HG02798 (cell line): Measurements from ENCODE around the gene HUWE1.
"Not testable (repeated sequence)": the region's sequence is repeated elsewhere in the genome, so short reads cannot be mapped to it uniquely, and the experiment has no call there.

Source experiments
- ATAC-seq: cut with Tn5 transposase; IDR thresholded peaks from one replicate; pipeline ENCODE4 v1.9.1; 2021; ENCODE audit warnings: mild to moderate bottlenecking; ENCODE audit not compliant: unreplicated experiment, poor library complexity

HUWE1 gene

GRCh38 chrX:53550756-53551463 is 135.6 kb downstream of the HUWE1 start:
- ATAC-seq = no peak

- no peak for ATAC-seq
These were observed 138.9 kb downstream of the HUWE1 start for GRCh38 chrX:53547668-53548067.

GRCh38 chrX:53544936-53545335 is 141.6 kb downstream of the HUWE1 start:
- ATAC-seq = no peak

GRCh38 chrX:53538781-53539180 is 147.7 kb downstream of the HUWE1 start:
- ATAC-seq = no peak

GRCh38 chrX:53531255-53531966 is 155.1 kb downstream of the HUWE1 start:
- not testable (repeated sequence) for ATAC-seq

DNA sequence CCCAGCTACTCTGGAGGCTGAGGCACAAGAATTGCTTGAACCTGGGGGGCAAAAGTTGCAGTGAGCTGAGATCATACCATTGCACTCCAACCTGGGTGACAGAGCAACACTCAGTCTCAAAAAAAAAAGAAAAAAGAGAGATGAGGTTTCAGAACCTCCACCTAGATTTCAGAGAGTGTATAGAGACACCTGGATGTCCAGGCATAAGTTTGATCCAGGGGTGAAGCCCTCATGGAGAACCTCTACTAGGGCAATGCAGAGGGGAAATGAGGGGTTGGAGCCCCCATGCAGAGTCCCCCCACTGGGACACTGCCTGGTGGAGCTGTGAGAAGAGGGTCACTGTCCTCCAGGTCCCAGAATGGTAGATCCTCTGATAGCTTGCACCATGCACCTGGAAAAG is 159.5 kb downstream of the HUWE1 start:
- ATAC-seq = no peak

DNA sequence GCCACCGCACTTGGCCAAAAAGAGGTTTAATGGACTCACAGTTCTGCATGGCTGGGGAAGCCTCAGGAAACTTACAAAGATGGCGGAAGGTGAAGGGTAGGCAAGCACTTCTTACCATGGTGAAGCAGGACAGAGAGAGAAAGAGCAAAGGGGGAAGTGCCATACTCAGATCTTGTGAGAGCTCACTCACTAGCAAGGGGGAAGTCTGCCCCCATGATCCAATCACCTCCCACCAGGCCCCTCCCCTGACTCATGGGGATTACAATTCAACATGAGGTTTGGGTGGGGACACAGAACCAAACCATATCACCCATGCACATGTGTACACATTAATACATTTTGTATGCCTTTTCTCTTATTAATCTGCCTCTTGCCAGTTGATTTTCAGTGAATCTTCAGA is 175.2 kb downstream of the HUWE1 start:
- ATAC-seq = no peak

DNA sequence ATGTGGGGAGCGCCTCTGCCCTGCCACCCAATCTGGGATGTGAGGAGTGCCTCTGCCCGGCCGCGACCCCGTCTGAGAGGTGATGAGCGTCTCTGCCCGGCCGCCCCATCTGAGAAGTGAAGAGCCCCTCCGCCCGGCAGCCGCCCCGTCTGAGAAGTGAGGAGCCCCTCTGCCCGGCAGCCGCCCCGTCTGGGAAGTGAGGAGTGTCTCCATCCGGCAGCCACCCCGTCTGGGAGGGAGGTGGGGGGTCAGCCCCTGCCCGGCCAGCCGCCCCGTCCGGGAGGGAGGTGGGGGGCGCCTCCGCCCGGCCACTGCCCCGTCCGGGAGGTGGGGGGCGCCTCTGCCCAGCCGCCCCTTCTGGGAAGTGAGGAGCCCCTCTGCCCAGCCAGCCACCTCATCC is 182.5 kb downstream of the HUWE1 start:
- ATAC-seq = not testable (repeated sequence)

DNA sequence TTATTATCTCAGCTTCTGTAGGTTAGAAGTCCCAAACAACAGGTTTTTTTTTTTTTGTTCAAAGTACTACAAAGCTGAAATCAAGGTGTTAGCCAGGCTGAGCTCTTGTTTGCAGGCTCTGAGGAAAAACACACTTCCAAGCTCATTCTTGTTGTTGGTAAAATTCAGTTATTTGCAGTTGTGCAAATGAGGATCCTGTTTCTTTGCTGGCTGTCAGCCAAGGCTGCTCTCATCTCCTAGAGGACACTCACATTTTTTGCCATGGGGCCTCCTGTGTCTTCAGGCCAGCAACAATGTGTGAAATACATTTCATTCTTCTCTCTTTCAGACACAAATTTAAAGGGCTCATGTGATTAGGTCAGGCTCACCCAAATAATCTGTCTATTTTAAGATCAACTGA is 192.1 kb downstream of the HUWE1 start:
- ATAC-seq = no peak

GRCh38 chrX:53486285-53486684 is 200.2 kb downstream of the HUWE1 start:
- no peak for ATAC-seq

DNA sequence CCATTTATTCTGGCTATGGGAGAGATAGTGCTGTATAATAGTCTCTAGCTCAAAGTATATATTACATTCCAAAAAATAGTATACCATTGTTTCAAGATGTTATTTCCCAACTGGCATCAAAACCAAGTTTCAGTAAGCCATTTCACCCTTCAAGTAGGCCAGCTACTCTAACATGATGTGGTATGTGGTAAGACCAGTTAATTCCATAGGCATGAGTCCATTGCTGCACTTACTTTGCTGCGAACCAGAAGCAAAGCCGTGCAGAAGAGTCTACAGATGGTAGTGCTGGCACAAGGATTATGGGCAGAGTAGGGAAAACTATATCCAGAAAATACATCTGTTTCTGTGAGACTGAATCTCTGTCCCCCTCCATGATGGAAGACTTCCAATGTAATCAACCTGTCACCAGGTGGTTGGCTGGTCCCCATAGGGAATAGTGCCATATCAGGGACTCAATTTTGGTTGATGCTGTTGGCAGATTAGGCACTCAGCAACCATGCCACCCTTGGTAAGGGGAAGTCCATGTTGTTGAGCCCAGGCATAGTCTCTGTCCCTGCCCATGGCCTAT is 202.6 kb downstream of the HUWE1 start:
- ATAC-seq = no peak

- ATAC-seq = no peak
These were observed 203.1 kb downstream of the HUWE1 start for GRCh38 chrX:53483416-53483815.
